Measurements from ENCODE around the gene LRP10.
"Not testable (repeated sequence)": the region's sequence is repeated elsewhere in the genome, so short reads cannot be mapped to it uniquely, and the experiment has no call there.

LRP10 gene

GRCh38 chr14:22843123-22843925 lies 28.2 kb upstream of the LRP10 start:
- DNase-seq (ENCODE audit: low spot score) = no peak

GRCh38 chr14:22844221-22845102 lies 27.1 kb upstream of the LRP10 start:
- DNase-seq (ENCODE audit: low spot score) = no peak

GRCh38 chr14:22845103-22845394 lies 26.5 kb upstream of the LRP10 start:
- no peak for DNase-seq (ENCODE audit: low spot score)

GRCh38 chr14:22845821-22846625 lies 25.5 kb upstream of the LRP10 start:
- DNase-seq (ENCODE audit: low spot score) = no peak

- no peak for DNase-seq (ENCODE audit: low spot score)
Observed at GRCh38 chr14:22846811-22847307, 24.7 kb upstream of the LRP10 start.

GRCh38 chr14:22847661-22848341 lies 23.7 kb upstream of the LRP10 start:
- DNase-seq (ENCODE audit: low spot score) = no peak

- DNase-seq (ENCODE audit: low spot score) = no peak
Observed at GRCh38 chr14:22848351-22849164, 23.0 kb upstream of the LRP10 start.

GRCh38 chr14:22849212-22849819 lies 22.2 kb upstream of the LRP10 start:
- no peak for DNase-seq (ENCODE audit: low spot score)

- no peak for DNase-seq (ENCODE audit: low spot score)
Observed at GRCh38 chr14:22850944-22851764, 20.4 kb upstream of the LRP10 start.

GRCh38 chr14:22852178-22852577 lies 19.4 kb upstream of the LRP10 start:
- DNase-seq (ENCODE audit: low spot score) = not testable (repeated sequence)

GRCh38 chr14:22852599-22852939 lies 19.0 kb upstream of the LRP10 start:
- DNase-seq (ENCODE audit: low spot score) = no peak

- DNase-seq (ENCODE audit: low spot score) = peak; percentile 90
Observed at GRCh38 chr14:22852940-22853767, 18.4 kb upstream of the LRP10 start.

- not testable (repeated sequence) for DNase-seq (ENCODE audit: low spot score)
Observed at GRCh38 chr14:22854296-22854695, 17.2 kb upstream of the LRP10 start.

GRCh38 chr14:22854963-22855724 lies 16.4 kb upstream of the LRP10 start:
- no peak for DNase-seq (ENCODE audit: low spot score)

- no peak for DNase-seq (ENCODE audit: low spot score)
Observed at GRCh38 chr14:22856428-22856827, 15.1 kb upstream of the LRP10 start.

GRCh38 chr14:22860377-22860776 lies 11.2 kb upstream of the LRP10 start:
- DNase-seq (ENCODE audit: low spot score) = not testable (repeated sequence)

GRCh38 chr14:22861651-22862050 lies 9.9 kb upstream of the LRP10 start:
- no peak for DNase-seq (ENCODE audit: low spot score)

- DNase-seq (ENCODE audit: low spot score) = no peak
Observed at GRCh38 chr14:22864979-22865378, 6.6 kb upstream of the LRP10 start.
